ENCODE results near the gene COL20A1. TPM values are rescaled to one million over a fixed set of nuclear protein-coding genes. Genes with fewer than 3 reads are reported as not detected.

The COL20A1 gene
- total RNA-seq, 1 experiment from 2014 or later, result 0.23 TPM

DNA sequence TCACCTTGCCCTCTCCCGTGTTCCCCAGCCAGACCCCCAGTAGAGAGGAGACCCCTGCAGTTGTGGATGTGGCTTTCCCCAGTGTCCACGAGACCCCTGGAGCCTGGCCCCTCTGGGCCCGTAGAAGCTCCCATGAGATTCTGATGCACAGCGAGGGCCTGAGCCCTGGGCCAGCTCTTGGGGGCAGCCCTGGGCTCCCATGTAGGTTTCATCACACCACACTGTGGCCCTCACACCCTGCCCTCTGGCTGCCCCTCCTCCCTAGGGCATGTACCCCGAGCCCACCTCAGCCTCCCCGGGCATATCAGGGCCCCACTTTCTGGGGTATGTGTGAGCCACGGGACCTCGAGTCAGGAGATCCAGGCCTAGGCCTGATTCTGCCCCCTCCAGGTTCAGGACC lies 75.2 kb downstream of the COL20A1 start:
- intact Hi-C loops (cut with micrococcal nuclease; ENCODE audit: unreplicated experiment), result no loop called here
- in situ Hi-C loops (cut with HindIII; ENCODE audit: low pct_unique_long_range_greater_than_20kb, low sequenced_read_pairs), result no loop called here
- no peaks in the 10 kb centered on the region for H3K4me1 ChIP-seq (ENCODE audit: control insufficient read depth, insufficient read depth, low read length)
- H3K9me3 ChIP-seq (ENCODE audit: control insufficient read depth, insufficient read depth, low read depth, low read length), result no peaks in the 10 kb centered on the region
- H3K36me3 ChIP-seq (ENCODE audit: control insufficient read depth, insufficient read depth, low read length), result no peaks in the 10 kb centered on the region
- DNase-seq (ENCODE audit: low read depth, low spot score), result no peak
- H3K4me3 ChIP-seq (ENCODE audit: low read depth in 2 of 2, low read length in 2 of 2), result no peak overlapping the region
- TF ChIP-seq, protein P1, sequence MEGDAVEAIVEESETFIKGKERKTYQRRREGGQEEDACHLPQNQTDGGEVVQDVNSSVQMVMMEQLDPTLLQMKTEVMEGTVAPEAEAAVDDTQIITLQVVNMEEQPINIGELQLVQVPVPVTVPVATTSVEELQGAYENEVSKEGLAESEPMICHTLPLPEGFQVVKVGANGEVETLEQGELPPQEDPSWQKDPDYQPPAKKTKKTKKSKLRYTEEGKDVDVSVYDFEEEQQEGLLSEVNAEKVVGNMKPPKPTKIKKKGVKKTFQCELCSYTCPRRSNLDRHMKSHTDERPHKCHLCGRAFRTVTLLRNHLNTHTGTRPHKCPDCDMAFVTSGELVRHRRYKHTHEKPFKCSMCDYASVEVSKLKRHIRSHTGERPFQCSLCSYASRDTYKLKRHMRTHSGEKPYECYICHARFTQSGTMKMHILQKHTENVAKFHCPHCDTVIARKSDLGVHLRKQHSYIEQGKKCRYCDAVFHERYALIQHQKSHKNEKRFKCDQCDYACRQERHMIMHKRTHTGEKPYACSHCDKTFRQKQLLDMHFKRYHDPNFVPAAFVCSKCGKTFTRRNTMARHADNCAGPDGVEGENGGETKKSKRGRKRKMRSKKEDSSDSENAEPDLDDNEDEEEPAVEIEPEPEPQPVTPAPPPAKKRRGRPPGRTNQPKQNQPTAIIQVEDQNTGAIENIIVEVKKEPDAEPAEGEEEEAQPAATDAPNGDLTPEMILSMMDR (IDR thresholded peaks at IDR 0.05), result no peak
- TF ChIP-seq TCF7L2 (IDR thresholded peaks at IDR 0.05; ENCODE audit: low read depth, low read length), result no peak
- TF ChIP-seq, protein P2, sequence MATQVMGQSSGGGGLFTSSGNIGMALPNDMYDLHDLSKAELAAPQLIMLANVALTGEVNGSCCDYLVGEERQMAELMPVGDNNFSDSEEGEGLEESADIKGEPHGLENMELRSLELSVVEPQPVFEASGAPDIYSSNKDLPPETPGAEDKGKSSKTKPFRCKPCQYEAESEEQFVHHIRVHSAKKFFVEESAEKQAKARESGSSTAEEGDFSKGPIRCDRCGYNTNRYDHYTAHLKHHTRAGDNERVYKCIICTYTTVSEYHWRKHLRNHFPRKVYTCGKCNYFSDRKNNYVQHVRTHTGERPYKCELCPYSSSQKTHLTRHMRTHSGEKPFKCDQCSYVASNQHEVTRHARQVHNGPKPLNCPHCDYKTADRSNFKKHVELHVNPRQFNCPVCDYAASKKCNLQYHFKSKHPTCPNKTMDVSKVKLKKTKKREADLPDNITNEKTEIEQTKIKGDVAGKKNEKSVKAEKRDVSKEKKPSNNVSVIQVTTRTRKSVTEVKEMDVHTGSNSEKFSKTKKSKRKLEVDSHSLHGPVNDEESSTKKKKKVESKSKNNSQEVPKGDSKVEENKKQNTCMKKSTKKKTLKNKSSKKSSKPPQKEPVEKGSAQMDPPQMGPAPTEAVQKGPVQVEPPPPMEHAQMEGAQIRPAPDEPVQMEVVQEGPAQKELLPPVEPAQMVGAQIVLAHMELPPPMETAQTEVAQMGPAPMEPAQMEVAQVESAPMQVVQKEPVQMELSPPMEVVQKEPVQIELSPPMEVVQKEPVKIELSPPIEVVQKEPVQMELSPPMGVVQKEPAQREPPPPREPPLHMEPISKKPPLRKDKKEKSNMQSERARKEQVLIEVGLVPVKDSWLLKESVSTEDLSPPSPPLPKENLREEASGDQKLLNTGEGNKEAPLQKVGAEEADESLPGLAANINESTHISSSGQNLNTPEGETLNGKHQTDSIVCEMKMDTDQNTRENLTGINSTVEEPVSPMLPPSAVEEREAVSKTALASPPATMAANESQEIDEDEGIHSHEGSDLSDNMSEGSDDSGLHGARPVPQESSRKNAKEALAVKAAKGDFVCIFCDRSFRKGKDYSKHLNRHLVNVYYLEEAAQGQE (IDR thresholded peaks at IDR 0.05; ENCODE audit: insufficient read depth in 1 of 2, low read depth in 2 of 2, low read length in 1 of 2), result no peak
- no peak for TF ChIP-seq SIN3A (IDR thresholded peaks at IDR 0.05; ENCODE audit: borderline replicate concordance, insufficient read depth, low read depth, low read length)
- TF ChIP-seq POLR2AphosphoS5 (IDR thresholded peaks at IDR 0.05; ENCODE audit: low read depth, low read length), result no peak
- POLR2A ChIA-PET, result interaction anchor here (0.6 kb wide), 1 partner anchor 36 kb away, joined by 5 read pairs; no protein-coding TSS in a partner anchor
- no peaks in the 10 kb centered on the region for H3K27me3 ChIP-seq (ENCODE audit: control insufficient read depth, insufficient read depth, low read length)
- no peak for ATAC-seq
- no peak overlapping the region for H3K27ac ChIP-seq (ENCODE audit: low read length)
- CTCF ChIA-PET, result no interaction called here
- no TSS peak for BruUV-seq (replicated peaks)

DNA sequence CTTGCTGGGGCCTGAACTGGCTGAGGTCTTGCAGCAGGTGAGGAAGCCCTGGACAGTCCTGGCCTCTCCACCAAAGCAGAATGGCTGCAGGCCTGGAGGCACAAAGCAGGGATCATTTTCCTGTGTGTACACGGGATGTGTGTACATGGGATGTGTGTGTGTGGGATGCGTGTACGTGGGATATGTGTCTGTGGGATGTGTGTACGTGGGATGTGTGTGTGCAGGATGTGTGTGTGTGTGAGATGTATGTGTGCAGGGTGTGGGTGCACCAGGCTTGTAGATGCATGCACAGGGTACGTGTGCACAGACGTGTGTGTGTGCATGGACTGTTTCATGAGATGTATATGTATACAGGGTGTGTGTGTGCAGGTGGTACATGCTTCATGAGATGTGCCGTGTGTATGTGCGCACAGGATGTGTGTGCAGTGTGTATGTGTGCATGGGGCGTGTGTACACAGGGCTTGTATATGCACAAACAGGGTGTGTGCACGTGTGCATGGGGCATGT lies 76.1 kb downstream of the COL20A1 start:
- ATAC-seq, result no peak
- ChIA-PET POLR2A (no interaction called here), CTCF (no interaction called here)
- BruUV-seq (replicated peaks), result no TSS peak
- TF ChIP-seq, protein P1 (IDR thresholded peaks at IDR 0.05), result no peak
- TF ChIP-seq, protein P2 (IDR thresholded peaks at IDR 0.05; ENCODE audit: insufficient read depth in 1 of 2, low read depth in 2 of 2, low read length in 1 of 2), result no peak
- TF ChIP-seq TCF7L2 (IDR thresholded peaks at IDR 0.05; ENCODE audit: low read depth, low read length), result no peak
- Histone ChIP-seq H3K36me3 (ENCODE audit: control insufficient read depth, insufficient read depth, low read length) (no peaks in the 10 kb centered on the region), H3K27me3 (ENCODE audit: control insufficient read depth, insufficient read depth, low read length) (no peaks in the 10 kb centered on the region), H3K9me3 (ENCODE audit: control insufficient read depth, insufficient read depth, low read depth, low read length) (no peaks in the 10 kb centered on the region), H3K4me1 (ENCODE audit: control insufficient read depth, insufficient read depth, low read length) (no peaks in the 10 kb centered on the region), H3K4me3 (ENCODE audit: low read depth in 2 of 2, low read length in 2 of 2) (no peak overlapping the region), H3K27ac (ENCODE audit: low read length) (no peak overlapping the region)
- in situ Hi-C loops (cut with HindIII; ENCODE audit: low pct_unique_long_range_greater_than_20kb, low sequenced_read_pairs) (no loop called here), intact Hi-C loops (cut with micrococcal nuclease; ENCODE audit: unreplicated experiment) (no loop called here)
- no peak for DNase-seq (ENCODE audit: low read depth, low spot score)
